ENCODE results near the gene DAB2IP.

The DAB2IP gene

GRCh38 chr9:121821326-121821725, 169.9 kb downstream of the DAB2IP start:
- no peak for DNase-seq

- DNase-seq = peak in 2 of 3 experiments; percentile 78 to 94
These were observed 171.0 kb downstream of the DAB2IP start for GRCh38 chr9:121822093-121823085.

GRCh38 chr9:121823451-121824169, 172.2 kb downstream of the DAB2IP start:
- DNase-seq = no peak

- DNase-seq = no peak
These were observed 173.2 kb downstream of the DAB2IP start for GRCh38 chr9:121824651-121825030.

- peak in 1 of 3 experiments; percentile 12 for DNase-seq
These were observed 173.7 kb downstream of the DAB2IP start for GRCh38 chr9:121825031-121825691.

- no peak for DNase-seq
These were observed 175.3 kb downstream of the DAB2IP start for GRCh38 chr9:121826711-121827110.

- DNase-seq = no peak
These were observed 176.0 kb downstream of the DAB2IP start for GRCh38 chr9:121827251-121827967.

- DNase-seq = no peak
These were observed 179.2 kb downstream of the DAB2IP start for GRCh38 chr9:121830441-121831140.

- no peak for DNase-seq
These were observed 180.4 kb downstream of the DAB2IP start for GRCh38 chr9:121831869-121832268.

- no peak for DNase-seq
These were observed 181.6 kb downstream of the DAB2IP start for GRCh38 chr9:121833061-121833460.
